HG02885 (cell line): ENCODE results near the gene GSG1.

Experiments used
- ATAC-seq: cut with Tn5 transposase; IDR thresholded peaks from one replicate; pipeline ENCODE4 v1.9.1; 2021; ENCODE audit warnings: mild to moderate bottlenecking; ENCODE audit not compliant: unreplicated experiment, poor library complexity

GSG1 gene

DNA sequence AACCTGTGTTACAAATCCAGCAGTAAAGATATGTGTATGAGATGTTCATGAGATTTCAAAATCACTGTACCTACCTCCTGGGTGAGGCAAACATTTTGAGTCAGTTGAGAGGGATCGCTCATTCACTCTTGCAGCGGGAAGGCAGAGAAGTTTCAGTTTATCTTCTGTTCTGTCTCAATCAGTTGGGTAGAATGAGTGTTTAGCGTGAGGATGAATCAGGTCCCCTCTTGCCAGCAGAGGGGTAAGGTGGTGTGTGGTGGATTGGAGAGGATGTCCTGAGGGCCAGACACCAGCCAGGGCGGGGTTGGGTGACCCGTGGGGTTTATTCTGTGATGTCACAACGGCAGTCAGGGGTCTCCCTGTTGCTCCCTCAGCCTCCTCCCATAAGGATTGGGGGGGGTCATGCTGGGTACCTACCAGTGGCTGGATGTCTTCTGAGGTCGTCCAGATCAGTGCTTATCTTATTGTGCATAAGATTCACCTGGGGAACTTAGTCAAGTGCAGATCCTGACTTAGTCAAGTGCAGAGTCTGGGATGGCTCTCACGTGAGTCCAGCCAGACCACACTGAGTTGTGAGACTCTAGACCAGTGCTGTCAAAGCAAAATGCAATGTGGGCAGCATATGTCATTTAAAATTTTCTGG, at the start of gene GSG1:
Gene GSG1, minus strand, starts transcription at position 277 of the 643 bp plus-strand sequence. Its CDS starts 155 bp downstream, at position 122.
- ATAC-seq = no peak

DNA sequence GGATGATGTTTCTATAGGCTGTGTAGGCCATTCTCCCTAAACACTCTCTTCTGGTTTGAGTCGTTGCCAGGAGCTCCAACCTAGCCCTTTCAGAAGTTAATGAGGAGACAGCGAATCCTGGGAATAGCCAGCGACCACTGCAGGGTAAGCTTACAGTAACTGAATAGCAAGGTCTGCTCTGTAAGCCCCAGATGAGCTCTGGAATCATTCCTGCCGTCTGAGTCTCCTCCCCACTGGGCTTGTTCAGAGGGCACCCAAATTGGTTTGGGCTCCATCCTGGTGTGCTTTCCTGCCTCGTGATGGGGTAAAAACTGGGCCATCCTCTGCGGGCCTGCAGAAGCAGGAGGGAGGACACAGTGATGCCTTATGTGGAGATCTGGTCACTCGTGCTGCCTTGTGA, 49.7 kb upstream of the GSG1 start:
- ATAC-seq = no peak

DNA sequence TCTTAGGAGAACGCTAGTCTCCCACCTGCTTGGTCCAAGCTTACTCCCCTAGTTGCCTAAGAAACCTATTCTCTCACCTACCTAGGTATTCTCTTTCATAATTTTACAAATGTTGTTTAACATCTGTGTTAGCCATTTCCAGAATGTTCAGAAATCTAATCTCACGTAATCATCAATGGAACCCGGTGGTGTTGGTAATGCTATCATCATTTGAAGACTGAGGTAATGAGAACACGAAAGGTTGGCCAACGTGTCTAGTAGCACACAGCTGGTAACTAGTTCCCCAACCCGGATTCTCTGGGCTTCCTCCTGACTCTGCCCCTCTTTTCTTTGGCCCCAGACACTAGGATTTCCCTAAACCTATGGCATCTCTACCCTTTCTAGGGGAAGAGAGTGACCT, 49.3 kb upstream of the GSG1 start:
- ATAC-seq = no peak

DNA sequence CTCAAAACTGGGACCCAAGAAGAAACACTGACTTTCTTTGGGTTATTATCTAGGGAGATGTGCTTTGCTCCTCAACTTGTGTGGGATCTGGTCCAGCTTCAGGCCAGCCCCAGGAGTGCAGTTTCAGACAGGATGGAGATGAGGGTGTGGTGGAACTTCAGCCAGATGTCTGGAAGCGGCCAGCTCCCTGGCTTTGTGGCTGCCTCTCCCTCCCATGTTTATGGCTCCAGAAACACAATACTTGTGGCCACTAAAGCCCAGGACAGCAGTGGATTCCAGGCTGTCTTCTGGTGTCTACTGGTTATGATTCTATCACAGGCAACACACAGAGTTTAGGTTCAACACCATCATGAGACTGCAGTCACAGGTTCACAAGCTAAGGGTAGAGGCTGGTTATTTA, 48.8 kb upstream of the GSG1 start:
- no peak for ATAC-seq

DNA sequence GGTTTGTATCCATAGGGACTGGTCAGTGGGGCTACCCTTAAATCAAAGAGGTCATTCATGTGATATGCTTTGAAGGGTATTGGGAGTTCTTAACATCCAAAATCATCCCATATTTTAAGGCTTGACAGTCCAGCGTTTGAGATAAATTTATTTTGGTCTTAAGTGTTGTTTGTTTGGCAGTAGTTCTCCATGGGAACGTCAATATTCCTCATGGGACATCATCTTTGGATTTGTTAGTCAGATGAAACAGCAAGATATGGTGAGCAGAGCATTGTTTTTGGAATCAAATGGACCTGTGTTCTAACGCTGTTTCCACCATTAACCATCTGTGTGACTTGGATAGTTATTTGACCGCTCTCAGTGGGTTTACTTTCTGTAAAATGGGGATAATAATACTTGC, 45.9 kb upstream of the GSG1 start:
- no peak for ATAC-seq

DNA sequence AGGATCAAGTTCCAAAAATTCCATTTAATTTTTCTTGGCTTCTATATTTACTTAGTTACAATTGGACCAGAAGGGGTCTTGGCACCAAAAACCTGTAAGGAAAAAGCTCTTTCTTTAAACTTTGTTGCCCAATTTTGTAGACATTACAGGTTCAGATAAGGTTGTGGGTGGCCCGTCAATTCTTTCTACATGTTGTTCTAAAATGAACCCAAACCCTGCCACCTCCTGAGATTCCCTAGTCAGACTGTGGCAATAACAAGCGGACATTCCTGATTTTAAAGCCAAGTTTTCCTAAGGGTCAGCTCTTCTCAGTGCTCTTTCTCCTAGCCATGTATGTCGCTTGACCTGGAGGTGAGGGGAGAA, 45.0 kb upstream of the GSG1 start:
- ATAC-seq = no peak

DNA sequence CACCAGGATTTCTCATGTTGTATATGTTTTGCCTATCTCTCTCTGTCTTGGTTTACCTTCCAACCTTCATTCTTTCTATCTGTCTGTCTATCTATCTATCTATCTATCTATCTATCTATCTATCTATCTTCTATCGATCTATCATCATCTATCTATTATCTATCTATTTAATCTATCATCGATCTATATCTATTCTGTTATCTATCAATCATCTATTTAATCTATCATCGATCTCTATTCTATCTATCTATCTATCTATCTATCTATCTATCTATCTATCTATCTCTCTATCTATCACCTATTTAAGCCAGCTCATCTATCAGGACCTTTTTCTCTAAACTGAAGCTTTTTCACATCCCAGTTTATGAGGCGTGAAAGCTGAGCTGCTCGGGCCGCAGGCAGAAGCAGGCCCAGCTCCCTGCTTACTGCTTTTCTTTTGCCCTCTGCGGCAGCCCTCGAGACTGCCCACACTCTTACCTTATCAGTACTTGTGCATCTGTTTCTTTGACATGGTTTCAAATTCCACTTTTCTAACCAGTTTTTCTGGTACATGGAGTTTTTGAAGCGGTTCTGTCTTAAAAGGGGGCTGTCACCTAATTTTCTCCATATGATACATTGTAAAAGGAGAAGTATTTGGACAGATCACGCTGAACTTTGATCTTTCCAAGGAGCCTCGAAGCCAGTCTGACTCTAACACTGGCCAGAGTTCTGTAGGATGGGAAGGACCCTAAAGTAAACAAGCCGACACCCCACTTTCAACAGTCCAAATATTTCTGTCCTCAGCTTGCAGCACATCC, 44.4 kb upstream of the GSG1 start:
- no peak for ATAC-seq

DNA sequence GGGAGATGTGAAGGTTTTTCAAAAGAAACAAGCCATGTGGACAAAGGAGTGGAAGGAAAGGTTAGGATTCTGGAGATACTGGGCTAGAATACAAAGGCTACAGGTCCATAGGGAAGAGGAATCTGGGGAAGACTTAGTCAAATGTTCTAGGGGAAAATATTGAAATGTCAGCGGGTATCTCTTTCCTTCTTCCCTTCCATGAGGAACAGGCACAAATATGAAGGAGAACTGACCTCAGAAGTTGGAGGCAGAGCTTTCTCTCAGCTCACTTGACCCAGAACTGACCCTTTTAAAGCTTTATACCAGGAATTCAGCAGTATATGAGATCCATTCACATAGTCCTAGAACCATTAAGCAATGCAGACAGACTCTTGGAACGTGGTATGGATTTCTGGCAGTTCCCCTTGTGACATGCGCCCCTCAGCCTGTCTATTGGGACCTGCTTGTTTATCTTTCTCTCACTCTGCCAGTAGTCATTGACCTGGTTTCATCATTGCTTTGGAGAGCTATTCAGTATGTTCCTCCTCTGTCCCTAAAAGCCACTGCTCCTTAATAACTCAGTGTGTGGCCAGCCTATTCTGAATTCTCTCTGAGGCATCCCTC, 43.0 kb upstream of the GSG1 start:
- no peak for ATAC-seq

DNA sequence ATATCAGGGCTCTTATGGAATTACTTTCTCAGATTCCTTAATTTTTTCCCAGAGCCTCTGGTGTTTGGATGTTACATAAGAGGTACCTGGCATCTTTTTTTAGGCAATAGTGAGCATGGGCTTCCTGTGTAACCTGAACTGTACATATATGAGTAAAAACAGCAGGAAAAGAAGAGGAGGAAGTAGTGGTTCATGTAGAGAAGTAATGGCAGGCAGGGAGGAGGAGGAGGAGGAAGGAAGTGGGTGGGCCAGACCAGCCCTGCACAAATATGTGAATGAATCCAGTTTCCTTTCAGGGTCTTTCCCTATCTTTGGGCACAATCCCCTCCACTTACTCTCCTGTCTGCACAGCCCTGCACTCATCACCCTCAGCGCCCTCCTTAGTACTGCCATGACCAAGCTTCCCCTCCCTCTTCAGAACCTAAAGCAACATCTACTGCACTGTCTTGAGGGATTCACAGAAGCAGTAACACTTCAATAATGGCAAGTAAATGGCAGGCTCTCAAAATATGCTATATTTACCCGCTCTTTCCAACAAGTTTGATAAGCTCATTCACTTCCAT, 40.9 kb upstream of the GSG1 start:
- no peak for ATAC-seq

DNA sequence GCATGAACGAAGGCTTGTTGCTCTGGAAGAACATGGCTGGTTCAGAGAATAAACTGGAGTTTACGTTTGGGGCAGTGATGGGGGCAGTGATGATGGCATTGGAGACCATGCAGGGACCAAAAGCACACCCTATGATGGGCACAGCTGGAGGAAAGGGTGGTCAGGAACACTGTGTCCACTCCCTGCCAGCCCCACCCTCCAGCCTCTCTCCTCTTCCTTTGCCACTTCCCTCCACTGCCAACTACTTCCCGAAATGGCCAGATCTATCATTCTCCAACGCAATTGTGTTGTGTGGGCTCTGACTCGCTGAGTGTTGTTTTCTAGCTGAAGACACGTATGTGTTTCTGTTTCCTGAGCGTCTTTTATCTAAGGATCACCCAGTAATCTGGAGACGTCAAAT, 39.3 kb upstream of the GSG1 start:
- no peak for ATAC-seq

DNA sequence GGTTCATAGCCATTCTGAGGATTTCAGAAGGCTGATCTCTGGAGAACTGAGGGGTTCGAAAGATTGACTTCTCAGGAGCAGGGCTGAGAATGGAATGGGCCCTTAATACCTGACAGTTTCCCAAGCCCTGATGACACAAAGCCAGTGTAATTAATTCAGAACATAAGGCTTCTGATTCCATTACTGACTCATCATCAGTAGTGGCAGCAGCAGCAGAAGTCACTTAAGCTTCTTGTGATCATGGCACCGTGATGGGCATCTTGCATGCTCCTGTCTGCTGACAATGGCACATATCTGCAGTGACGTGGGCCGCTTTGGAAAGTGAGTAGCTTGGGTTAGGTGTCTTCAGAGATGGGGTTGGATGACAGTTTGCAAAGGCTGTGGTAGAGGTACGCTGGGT, 38.2 kb upstream of the GSG1 start:
- ATAC-seq = no peak

DNA sequence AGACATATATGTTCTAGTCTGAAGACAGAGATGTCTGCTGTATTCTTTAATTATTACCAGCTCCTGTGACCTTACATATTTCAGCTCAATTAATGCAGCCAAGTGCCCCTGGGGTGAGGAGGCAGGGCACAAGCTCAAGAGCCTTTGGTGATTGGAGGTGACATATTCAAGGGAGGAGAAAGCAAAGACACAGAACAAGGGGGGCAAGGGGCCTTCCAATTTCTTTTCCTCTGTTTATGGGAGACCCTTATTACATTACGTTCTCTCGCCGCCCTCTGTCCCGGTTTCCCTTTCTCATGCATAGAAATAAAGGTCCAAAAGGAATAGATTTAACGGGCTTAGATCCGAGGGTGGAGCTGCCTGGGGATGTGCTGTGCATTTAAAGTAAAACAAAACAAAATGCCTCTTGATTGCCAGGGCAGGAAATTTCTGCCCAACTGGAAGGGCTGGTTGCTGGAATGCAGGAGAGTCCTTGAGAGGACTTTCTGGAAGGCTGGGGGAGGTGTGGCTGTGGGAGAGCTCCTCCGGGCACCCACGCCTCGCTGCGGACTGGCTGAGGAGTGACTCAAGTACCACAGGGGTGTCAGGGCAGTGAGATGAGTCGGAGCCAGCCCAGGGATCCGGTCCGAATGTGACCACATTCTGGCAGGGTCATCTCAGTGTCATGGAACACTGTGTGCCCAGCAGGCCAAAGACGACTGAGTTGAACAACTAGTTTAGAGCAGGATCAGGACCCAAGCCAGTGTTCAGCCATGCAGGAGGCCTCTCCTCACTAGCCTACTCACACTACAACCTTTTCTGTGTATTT, 32.1 kb upstream of the GSG1 start:
- no peak for ATAC-seq

DNA sequence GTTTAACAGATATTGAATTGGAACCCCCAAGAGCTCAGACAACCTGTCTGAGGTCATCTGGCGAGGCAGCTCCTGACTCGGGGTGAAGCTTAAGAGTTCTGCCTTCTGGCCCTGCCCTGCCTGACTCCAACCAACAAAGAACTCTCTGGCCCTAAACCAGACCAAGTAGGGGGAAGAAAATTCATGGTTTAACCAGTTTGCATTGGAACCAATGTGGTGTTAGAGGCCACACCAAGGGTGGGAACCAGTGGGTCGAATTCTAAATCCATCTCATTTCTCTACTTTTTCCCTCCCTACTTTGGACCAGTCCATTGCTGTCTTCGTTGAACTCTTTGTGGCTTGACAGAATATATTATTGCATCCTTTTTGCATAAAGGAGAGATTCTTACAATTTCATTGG, 30.4 kb upstream of the GSG1 start:
- no peak for ATAC-seq

DNA sequence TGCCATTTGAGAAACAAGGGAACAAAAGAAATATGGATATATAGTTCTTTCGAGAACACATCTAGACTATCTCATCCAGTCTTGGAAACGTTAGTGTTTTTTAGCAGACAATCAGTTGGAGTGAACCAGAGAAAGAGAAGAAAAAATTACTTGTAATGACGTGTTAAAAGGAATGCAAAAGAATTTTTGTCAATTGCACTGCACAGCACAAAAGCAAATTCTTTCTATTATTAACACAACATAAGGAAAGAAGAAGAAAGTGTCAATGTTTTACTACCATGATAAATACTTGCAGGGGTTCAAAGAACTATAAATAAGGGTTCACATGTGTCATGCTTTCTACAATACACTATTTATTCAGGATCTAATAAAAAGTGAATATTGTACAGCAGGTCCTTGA, 27.5 kb upstream of the GSG1 start:
- no peak for ATAC-seq

DNA sequence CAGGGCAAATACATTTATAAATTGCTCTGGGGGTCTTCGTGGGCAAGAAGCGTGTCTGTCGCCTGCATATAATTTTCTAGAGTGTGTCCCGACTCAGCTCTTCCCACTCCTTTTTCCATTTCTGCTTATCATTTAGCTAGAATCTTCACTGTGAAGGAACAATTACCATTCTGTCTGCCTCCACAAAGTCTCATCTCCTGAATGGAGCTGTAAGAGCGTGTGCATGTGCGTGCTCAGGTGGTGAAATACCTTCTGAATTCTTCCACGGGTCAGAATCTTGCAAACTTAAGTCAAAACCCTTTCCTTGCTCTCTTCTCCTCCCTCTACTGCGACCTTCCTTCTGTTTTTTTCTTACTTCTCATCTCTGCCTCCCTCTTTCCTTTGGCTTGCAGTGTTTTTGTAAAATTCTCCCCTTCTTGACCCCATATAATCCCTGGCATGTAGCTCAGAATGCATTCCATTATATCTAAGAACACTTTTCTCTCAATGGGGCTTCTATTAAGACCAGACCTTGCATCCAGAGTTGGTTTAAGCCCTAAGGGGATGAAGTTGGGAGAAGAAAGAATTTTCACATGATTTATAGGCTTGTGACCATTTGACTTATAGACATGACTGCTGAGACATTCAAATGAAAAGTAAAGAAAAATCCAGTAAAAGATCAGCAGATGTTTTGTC, 25.0 kb upstream of the GSG1 start:
- ATAC-seq = no peak

DNA sequence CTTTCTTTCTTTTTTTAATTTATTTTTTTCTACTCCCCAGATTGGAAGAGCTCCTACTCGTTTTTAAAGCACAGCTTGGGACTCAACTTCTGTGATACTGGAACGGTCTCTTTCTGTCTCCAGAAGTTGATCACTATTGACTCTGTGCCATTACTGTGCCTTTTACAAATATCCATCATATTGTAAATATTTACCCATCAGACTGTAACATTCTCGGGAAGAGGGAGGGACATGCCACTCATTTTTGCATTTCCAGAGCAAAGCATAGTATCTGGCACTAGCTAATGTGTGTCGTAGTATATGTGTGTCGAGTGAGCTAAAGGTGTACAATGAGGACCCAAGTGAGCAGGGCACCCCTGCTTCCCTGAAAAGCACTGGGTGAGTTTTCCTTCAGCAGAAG, 24.0 kb upstream of the GSG1 start:
- ATAC-seq = no peak

DNA sequence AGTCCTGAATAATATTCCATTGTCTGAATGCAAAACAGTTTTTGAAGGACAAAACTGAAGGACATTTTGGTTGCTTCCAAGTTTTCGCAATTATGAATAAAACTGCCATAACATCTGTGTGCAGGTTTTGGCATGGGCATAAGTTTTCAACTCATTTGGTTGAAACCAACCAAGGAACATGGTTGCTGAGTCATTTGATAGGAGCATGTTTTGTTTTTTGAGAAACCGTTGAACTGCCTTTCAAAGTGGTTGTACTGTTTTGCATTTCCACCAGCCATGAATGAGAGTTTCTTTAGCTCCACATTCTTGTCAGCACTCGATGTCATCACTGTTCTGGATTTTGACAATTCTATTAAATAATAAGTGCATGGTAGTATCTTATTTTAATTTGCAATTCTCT, 23.0 kb upstream of the GSG1 start:
- ATAC-seq = no peak

DNA sequence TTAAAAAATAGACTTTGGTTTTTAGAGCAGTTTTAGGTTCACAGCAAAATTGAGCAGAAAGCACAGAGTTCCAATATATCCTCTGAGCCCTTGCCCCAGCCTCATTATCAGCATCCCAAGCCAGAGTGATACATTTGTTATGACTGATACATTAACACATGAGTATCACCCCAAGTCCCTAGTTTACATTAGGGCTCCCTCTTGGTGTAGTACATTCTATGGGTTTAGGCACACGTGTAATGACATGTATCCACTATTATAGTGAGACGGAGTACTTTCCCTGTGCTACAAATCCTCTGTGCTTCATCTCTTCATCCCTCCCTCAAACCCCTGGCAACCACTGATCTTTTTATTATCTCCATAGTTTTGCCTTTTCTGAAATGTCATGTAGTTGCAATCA, 22.5 kb upstream of the GSG1 start:
- no peak for ATAC-seq

DNA sequence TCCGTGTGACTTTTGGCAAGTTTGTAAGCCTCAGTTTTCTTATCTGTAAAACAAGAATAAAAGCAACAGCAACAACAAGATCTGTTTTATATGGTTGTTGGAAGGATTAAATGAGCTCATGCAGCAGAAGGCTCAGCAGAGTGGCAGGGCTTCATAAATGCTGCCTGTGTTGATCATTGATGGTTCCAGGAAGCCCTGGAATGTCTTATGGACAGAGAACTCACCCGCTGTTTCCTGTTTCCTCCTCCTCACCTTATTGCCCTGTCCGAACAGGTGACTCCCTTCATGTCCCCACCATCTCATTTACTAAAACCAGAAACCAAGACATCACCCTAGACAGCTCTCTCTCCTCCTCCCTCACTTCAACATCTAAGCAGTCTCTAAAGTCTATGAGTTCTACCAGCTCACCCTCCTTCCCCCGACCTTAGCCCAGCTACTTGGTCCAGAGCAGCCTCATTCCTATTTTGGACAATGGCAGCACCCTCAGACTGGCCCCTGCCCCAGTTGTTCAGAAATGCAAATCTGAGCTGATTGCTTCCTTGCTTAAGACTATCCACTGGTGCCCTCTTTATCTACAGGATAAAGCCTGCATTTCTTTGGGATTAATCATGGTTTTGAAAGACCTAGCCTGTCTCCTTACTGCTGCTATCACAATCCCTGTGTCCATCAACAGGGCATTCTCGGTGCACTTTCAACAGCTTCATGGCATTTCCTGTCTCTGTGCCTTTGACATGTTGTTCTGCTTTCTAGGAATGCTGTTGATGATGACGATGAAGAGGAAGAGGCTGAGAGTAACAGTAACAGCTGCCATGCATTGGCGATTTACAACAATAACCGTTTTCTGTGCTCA, 21.4 kb upstream of the GSG1 start:
- no peak for ATAC-seq
